OCI-LY7 (cell line): ENCODE measurements around the gene TDRD15.

ENCODE experiments used
- EZH2phosphoT487 ChIP-seq: fragments of 200-600 bp; sonication (generic); IDR thresholded peaks from 2 replicates; pipeline ENCODE4 v1.6.1; 2018; ENCODE audit warnings: low read depth, borderline replicate concordance, mild to moderate bottlenecking, mixed run types, antibody characterized with exemption, low read length, moderate library complexity, mixed read lengths
- TF ChIP-seq, protein P1 (sequence below): fragments of 200-600 bp; sonication (generic); conservative IDR thresholded peaks from 2 replicates; pipeline ENCODE4 v1.5.1; 2014; ENCODE audit warnings: mild to moderate bottlenecking, antibody characterized with exemption, low read length, moderate library complexity, mixed read lengths

DNA sequence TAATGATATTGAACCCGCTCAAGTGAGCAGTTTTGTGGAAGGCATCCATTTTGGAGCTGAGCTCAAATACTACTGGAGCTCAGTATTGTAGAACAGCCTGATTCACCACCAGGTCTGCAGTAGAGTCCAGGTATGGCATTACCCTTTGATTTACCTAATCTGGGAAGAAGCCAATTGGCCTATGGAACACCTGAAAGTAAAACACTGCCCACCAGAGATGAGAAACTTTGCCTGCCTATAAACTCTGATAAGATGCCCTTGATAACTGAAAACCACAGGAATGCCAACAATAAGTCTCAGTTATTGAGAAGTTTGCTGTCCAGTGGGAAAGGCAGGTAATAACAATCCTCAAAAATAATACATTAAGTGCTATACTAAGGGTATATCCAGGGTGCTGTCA, 25.5 kb upstream of the TDRD15 start:
- TF ChIP-seq, protein P1, sequence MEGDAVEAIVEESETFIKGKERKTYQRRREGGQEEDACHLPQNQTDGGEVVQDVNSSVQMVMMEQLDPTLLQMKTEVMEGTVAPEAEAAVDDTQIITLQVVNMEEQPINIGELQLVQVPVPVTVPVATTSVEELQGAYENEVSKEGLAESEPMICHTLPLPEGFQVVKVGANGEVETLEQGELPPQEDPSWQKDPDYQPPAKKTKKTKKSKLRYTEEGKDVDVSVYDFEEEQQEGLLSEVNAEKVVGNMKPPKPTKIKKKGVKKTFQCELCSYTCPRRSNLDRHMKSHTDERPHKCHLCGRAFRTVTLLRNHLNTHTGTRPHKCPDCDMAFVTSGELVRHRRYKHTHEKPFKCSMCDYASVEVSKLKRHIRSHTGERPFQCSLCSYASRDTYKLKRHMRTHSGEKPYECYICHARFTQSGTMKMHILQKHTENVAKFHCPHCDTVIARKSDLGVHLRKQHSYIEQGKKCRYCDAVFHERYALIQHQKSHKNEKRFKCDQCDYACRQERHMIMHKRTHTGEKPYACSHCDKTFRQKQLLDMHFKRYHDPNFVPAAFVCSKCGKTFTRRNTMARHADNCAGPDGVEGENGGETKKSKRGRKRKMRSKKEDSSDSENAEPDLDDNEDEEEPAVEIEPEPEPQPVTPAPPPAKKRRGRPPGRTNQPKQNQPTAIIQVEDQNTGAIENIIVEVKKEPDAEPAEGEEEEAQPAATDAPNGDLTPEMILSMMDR: no peak
- TF ChIP-seq EZH2phosphoT487: no peak
